LNCAP (cell line): ENCODE measurements around the gene MTG2.

ENCODE experiments used
- CTCF ChIP-seq: fragments of 450-650 bp; IDR thresholded peaks from 2 replicates; pipeline ENCODE4 v1.5.1; 2017; ENCODE audit warnings: mild to moderate bottlenecking

MTG2 gene

GRCh38 chr20:62193079-62194025 is 10.5 kb downstream of the MTG2 start:
- no peak for TF ChIP-seq CTCF

DNA sequence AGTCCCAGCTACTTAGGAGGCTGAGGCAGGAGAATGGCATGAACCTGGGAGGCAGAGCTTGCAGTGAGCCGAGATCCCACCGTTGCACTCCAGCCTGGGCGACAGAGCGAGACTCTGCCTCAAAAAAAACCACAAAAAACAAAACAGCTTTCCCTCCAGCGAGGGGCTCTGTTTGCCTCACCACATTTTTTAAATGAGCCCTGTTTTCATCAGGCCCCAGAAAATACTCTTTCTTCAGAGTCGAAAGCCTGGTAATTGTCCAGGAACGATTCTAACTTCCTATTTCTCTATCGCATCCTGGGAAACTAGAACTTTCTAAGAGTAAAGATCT is 12.2 kb downstream of the MTG2 start:
- no peak for TF ChIP-seq CTCF

DNA sequence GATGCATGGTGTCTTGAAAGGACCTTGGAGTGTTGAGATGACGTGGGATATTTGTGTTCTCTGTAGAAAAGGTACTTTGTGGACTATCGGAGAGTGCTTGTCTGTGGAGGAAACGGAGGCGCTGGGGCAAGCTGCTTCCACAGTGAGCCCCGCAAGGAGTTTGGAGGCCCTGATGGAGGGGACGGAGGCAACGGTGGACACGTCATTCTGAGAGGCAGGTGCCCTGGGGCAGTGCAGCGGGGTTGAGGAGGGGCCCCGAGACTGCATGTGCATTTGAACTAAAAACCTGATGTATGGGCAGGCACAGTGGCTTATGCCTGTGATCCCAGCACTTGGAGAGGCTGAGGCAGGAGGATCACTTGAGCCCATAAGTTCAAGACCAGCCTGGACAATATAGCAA is 12.9 kb downstream of the MTG2 start:
- TF ChIP-seq CTCF, result no peak

DNA sequence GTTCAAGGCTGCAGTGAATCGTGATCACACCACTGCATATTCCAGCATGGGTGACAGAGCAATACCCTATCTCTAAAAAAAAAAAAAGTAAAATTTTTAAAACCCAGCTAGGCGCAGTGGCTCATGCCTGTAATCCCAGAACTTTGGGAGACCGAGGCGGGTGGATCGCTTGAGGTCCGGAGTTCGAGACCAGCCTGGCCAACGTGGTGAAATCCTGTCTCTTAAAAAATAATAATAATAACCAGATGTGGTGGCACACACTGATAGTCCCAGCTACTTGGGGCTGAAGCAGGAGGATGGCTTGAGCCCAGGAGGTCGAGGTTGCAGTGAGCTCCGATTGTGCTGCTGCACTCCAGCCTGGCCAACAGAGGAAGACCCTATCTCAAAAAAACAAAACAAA is 13.5 kb downstream of the MTG2 start:
- TF ChIP-seq CTCF, result no peak

DNA sequence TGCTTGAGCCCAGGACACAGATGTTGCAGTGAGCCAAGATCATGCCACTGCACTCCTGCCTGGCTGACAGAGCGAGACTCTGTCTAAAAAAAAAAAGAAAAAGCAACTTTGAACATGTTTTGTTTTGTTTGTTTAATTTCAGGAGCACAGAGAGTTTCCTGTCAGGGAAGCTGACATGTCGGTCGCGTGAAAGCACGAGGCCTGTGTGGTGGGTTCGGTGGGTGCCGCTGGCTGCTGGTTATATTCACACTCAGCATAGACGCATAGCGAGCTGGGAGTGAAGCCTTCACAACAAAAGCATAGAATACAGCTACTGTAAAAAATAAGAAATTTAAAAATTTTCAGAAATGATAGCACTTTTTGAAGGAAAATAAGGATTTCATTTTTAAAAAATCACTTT is 14.5 kb downstream of the MTG2 start:
- no peak for TF ChIP-seq CTCF

DNA sequence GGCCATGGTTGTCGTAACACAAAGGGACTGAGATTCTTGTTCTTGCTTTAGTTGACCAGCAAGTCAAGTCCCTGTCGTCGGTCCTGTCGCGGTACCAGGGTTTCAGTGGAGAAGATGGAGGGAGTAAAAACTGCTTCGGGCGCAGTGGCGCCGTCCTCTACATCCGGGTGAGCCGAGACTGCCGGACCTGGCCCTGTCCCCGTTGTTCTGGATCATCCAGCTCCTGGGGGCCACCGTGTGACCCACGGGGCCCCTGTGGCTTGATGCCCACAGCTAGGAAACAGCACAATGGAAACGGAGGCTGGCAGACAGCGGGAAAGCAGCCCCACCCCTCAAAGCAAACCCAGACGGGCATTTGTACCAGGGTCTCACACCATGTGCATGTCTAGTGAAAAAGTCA is 15.0 kb downstream of the MTG2 start:
- no peak for TF ChIP-seq CTCF

DNA sequence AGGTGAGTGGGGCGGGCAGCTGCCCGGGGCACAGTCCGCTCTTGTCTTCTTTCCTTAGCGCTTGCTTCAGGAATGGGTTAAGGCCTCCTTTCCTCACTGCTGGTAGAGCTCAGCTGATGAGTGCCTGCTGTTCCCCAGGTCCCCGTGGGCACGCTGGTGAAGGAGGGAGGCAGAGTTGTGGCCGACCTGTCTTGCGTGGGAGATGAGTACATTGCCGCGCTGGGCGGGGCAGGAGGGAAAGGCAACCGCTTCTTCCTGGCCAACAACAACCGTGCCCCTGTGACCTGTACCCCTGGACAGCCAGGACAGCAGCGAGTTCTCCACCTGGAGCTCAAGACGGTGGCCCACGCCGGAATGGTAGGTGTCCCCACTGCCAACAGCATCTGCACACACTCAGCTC is 15.7 kb downstream of the MTG2 start:
- no peak for TF ChIP-seq CTCF
